ENCODE data around the gene TRAPPC2L. TPM values are rescaled to one million over a fixed set of nuclear protein-coding genes. Genes with fewer than 3 reads are reported as not detected.

The TRAPPC2L gene
- total RNA-seq, 1 donor from 2014 or later, result 95.1 TPM

DNA sequence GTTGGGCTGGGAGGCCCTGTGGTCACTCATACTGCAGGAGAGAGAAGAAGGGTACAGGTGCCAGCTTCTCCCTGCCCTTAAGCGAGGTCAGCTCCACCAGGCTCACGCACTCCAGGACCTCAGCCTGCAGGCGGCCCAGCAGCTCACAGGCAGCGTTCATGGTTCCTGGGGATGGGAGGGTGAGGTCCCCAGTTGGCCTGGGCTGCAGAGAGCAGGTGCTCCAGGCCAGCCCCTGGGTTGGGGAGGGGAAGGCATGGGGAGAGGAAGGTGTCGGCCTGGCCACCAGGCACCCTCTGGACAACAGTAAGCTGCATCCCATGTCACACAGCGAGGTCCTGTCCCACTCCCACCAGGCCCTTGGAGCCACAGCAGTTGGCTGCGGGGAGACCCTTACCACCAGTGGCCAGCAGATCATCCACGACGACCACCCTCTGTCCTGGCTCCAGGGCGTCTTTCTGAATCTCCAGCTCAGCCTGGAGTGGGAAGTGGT, 47.2 kb upstream of the TRAPPC2L start:
- TF ChIP-seq, protein P1, sequence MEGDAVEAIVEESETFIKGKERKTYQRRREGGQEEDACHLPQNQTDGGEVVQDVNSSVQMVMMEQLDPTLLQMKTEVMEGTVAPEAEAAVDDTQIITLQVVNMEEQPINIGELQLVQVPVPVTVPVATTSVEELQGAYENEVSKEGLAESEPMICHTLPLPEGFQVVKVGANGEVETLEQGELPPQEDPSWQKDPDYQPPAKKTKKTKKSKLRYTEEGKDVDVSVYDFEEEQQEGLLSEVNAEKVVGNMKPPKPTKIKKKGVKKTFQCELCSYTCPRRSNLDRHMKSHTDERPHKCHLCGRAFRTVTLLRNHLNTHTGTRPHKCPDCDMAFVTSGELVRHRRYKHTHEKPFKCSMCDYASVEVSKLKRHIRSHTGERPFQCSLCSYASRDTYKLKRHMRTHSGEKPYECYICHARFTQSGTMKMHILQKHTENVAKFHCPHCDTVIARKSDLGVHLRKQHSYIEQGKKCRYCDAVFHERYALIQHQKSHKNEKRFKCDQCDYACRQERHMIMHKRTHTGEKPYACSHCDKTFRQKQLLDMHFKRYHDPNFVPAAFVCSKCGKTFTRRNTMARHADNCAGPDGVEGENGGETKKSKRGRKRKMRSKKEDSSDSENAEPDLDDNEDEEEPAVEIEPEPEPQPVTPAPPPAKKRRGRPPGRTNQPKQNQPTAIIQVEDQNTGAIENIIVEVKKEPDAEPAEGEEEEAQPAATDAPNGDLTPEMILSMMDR (conservative IDR thresholded peaks at IDR 0.05), result no peak
- Mint-ChIP-seq H3K4me3 (peak overlapping the region; percentile 90), H3K27ac (ENCODE audit: unreplicated experiment) (no peak overlapping the region)

DNA sequence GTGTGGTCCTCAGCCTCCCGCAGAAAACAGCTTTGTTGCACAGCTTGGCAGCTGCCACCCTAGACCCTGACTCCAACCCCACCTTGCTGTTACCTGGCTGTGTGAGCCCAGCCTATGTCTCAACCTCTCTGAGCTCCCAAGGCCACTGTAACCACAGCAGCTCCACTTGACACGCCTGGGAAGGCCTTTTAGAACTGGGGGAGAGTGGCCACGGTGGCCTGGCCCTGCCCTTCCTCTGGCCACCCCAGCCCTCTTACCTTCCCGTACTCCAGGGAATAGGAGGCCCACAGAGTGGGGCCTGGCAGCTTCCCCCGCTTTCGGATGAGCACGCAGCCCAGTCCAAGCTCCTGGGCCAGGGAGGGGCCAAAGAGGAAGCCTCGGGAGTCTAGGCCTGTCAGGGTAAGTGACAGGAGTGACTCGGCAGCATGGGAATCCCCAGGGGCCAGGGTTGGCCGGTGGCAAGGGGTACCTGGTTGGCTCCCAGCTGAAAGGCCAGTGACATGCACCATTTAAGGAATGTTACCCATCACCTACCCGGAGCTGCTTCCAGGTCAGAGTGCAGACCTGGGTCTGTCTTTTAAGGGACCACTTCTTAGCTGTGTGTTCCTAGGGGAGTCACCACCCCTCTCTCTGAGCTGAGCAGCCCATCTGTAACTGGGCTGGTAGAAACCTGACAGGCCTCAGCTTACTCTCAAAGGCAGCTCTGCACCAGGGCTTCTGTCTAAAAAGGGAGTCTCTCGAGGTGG, 46.6 kb upstream of the TRAPPC2L start:
- no peaks in the 10 kb centered on the region for H3K9me3 Mint-ChIP-seq
- no peak for DNase-seq (ENCODE audit: low read depth, low spot score)
- H3K27ac Mint-ChIP-seq (ENCODE audit: unreplicated experiment), result peak overlapping the region; percentile 62
- H3K27me3 Mint-ChIP-seq (ENCODE audit: low read depth), result peaks cover 16% of the 10 kb centered on the region
- TF ChIP-seq, protein P1 (conservative IDR thresholded peaks at IDR 0.05), result no peak
- H3K36me3 Mint-ChIP-seq (ENCODE audit: low read depth), result no peaks in the 10 kb centered on the region
- peaks cover 26% of the 10 kb centered on the region for H3K4me1 Mint-ChIP-seq
- peak overlapping the region; percentile 90 for H3K4me3 Mint-ChIP-seq

More for the DNA sequence above, 47.2 kb upstream of the TRAPPC2L start:
- Mint-ChIP-seq H3K27me3 (ENCODE audit: low read depth) (peaks cover 16% of the 10 kb centered on the region), H3K36me3 (ENCODE audit: low read depth) (no peaks in the 10 kb centered on the region), H3K9me3 (no peaks in the 10 kb centered on the region), H3K4me1 (peaks cover 26% of the 10 kb centered on the region)
- DNase-seq (ENCODE audit: low read depth, low spot score), result no peak

DNA sequence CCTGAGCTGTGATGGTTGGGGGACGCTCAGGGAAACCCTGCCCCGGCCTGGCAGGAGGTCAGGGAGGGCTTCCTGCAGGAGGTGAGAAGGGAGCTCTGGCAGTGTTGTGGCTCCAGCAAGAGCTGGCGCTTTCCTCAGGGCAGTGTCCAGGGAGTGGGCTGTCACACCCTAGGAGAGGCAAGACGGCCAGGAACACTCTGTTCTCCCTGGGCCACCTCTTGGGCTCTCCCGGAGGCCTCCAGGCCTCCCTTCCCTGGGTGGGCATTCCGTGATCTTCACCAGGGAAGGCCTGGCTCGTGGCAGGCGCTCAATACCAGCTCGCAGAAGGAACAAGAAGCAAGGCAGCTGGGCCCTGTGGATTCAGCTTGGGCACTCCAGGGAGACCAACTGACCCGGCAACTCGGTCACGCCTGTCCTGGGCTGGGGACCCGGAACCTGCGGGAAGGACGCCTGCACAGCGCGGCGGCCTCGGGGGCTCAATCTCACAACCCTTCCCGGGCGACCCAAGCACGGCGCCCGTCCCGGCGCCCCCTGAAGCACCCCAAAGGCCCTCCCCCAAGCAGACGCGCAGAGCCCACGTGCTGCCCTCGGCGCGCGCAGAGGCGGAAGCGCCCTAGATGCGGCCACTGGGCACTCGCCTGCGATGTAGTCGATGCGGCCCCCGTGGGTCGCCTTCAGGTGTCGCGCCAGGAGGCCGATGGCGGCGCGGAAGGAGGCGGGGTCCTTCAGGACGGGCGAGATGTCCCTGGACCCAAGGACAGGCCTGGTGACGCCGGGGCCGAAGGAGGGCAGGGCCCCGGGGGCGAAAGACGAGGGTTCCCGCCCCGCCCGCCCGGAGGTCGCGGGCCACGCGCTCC, 45.8 kb upstream of the TRAPPC2L start:
- Mint-ChIP-seq H3K9me3 (no peaks in the 10 kb centered on the region), H3K36me3 (ENCODE audit: low read depth) (no peaks in the 10 kb centered on the region), H3K27ac (ENCODE audit: unreplicated experiment) (peak overlapping the region; percentile 93), H3K4me1 (peaks cover 26% of the 10 kb centered on the region), H3K27me3 (ENCODE audit: low read depth) (peaks cover 16% of the 10 kb centered on the region), H3K4me3 (peak overlapping the region; percentile 90)
- peak; percentile 50 for DNase-seq (ENCODE audit: low read depth, low spot score)
- TF ChIP-seq, protein P1 (conservative IDR thresholded peaks at IDR 0.05), result no peak

DNA sequence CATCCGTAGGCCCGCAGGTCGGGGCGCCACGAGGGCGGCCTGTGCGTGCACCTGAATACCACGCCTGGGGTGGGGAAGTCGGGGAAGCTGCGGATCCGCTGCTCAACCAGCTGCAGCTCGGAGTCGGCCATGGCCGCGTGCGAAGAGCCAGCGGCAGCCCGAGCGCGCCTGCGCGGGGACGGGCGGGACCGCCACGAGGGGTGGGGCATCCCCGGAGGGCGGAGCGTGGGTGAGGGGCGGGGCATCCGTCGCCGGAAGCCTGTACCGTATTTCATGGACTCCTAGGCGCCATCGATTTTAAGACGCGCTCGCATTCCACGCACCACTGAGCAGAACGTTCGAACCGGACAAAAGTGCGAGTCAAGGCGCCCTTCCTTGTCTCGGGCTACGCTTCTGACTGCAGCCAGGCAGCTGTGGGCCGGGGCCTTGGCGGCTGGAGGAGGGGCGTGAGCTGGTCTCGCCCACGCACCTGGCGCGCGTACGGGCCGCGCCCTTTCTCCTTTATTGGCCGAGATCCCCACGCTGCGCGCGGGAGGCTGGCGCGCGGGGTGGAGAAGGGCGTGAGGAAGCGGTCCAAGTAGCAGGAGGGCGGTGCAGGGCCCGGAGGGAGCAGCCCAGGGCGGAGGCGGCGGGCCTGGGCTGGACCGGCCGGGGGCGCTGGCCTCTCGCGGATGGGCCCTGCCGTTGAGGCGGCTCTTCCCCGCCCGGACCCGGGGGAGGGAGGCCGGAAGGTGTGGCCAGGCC, 45.0 kb upstream of the TRAPPC2L start, which contains the start of gene APRT:
APRT (minus strand) TSS at position 160 of the 744 bp plus-strand sequence; CDS start at position 131, 29 bp downstream.
- Mint-ChIP-seq H3K9me3 (no peaks in the 10 kb centered on the region), H3K4me3 (peak within 1 kb of the TSS; percentile 94), H3K27me3 (ENCODE audit: low read depth) (peaks cover 16% of the 10 kb centered on the region), H3K27ac (ENCODE audit: unreplicated experiment) (peak within 1 kb of the TSS; percentile 96), H3K36me3 (ENCODE audit: low read depth) (no peaks in the 10 kb centered on the region), H3K4me1 (peaks cover 26% of the 10 kb centered on the region)
- peak; percentile 98 for DNase-seq (ENCODE audit: low read depth, low spot score)
- TF ChIP-seq, protein P1 (conservative IDR thresholded peaks at IDR 0.05), result peak; percentile 35
